Measurements from ENCODE around the gene DCP1A. TPM values are rescaled to one million over a fixed set of nuclear protein-coding genes. Genes with fewer than 3 reads are reported as not detected.

DCP1A gene
- total and polyA plus RNA-seq, 2 experiments from 2014 or later: 19.3 to 32.0 TPM

GRCh38 chr3:53312832-53313231 is 34.5 kb downstream of the DCP1A start:
- Histone ChIP-seq H3K36me3 (ENCODE audit: insufficient read depth) (peaks cover 19% of the 10 kb centered on the region), H3K4me3 (no peak overlapping the region), H2AFZ (no peak overlapping the region), H4K20me1 (replicated peaks; ENCODE audit: insufficient read depth) (peaks cover 12% of the 10 kb centered on the region), H3F3A (replicated peaks; ENCODE audit: low read depth) (no peaks in the 10 kb centered on the region), H3K79me2 (replicated peaks; ENCODE audit: insufficient read depth) (0 out of 2 replicates have a peak, but pooled peaks cover 3% of the 10 kb centered on the region), H3K4me2 (no peak overlapping the region), H3K27me3 (ENCODE audit: insufficient read depth) (no peaks in the 10 kb centered on the region), H3K9me2 (ENCODE audit: insufficient read depth) (no peaks in the 10 kb centered on the region), H3K4me1 (ENCODE audit: insufficient read depth) (no peaks in the 10 kb centered on the region), H3K27ac (ENCODE audit: low read depth) (no peak overlapping the region)
- DNase-seq (ENCODE audit: low spot score) (no peak), ATAC-seq (no peak)
- Mint-ChIP-seq H3K27me3 (ENCODE audit: insufficient read depth, low read depth, poor library complexity) (no peaks in the 10 kb centered on the region), H3K36me3 (ENCODE audit: low read depth) (peaks cover 39% of the 10 kb centered on the region), H3K27ac (no peak overlapping the region), H3K4me3 (no peak overlapping the region), H3K4me1 (no peaks in the 10 kb centered on the region), H3K9me3 (no peaks in the 10 kb centered on the region)
- TF ChIP-seq JUNB (IDR thresholded peaks at IDR 0.05; ENCODE audit: unreplicated experiment) (no peak), ETS1 (IDR thresholded peaks at IDR 0.05) (no peak), EZH2 (IDR thresholded peaks at IDR 0.05; ENCODE audit: low read depth, unreplicated experiment) (no peak), STAT1 (IDR thresholded peaks at IDR 0.05; ENCODE audit: unreplicated experiment) (no peak), NANOG (IDR thresholded peaks at IDR 0.05; ENCODE audit: borderline replicate concordance) (no peak), ZNF462 (CRISPR knock-in tag; IDR thresholded peaks at IDR 0.05) (no peak), ZNF114 (CRISPR knock-in tag; IDR thresholded peaks at IDR 0.05) (no peak), ZNF331 (CRISPR knock-in tag; IDR thresholded peaks at IDR 0.05; ENCODE audit: low read depth) (no peak), CREB1 (CRISPR knock-in tag; IDR thresholded peaks at IDR 0.05; ENCODE audit: low read depth) (no peak), EZH2phosphoT487 (IDR thresholded peaks at IDR 0.05; ENCODE audit: unreplicated experiment) (no peak), POLR2AphosphoS5 (IDR thresholded peaks at IDR 0.05; ENCODE audit: low read depth) (no peak)
- TF ChIP-seq, protein P1, sequence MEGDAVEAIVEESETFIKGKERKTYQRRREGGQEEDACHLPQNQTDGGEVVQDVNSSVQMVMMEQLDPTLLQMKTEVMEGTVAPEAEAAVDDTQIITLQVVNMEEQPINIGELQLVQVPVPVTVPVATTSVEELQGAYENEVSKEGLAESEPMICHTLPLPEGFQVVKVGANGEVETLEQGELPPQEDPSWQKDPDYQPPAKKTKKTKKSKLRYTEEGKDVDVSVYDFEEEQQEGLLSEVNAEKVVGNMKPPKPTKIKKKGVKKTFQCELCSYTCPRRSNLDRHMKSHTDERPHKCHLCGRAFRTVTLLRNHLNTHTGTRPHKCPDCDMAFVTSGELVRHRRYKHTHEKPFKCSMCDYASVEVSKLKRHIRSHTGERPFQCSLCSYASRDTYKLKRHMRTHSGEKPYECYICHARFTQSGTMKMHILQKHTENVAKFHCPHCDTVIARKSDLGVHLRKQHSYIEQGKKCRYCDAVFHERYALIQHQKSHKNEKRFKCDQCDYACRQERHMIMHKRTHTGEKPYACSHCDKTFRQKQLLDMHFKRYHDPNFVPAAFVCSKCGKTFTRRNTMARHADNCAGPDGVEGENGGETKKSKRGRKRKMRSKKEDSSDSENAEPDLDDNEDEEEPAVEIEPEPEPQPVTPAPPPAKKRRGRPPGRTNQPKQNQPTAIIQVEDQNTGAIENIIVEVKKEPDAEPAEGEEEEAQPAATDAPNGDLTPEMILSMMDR (conservative IDR thresholded peaks at IDR 0.05; ENCODE audit: low read depth in 2 of 2): no peak
- TF ChIP-seq, protein P2, sequence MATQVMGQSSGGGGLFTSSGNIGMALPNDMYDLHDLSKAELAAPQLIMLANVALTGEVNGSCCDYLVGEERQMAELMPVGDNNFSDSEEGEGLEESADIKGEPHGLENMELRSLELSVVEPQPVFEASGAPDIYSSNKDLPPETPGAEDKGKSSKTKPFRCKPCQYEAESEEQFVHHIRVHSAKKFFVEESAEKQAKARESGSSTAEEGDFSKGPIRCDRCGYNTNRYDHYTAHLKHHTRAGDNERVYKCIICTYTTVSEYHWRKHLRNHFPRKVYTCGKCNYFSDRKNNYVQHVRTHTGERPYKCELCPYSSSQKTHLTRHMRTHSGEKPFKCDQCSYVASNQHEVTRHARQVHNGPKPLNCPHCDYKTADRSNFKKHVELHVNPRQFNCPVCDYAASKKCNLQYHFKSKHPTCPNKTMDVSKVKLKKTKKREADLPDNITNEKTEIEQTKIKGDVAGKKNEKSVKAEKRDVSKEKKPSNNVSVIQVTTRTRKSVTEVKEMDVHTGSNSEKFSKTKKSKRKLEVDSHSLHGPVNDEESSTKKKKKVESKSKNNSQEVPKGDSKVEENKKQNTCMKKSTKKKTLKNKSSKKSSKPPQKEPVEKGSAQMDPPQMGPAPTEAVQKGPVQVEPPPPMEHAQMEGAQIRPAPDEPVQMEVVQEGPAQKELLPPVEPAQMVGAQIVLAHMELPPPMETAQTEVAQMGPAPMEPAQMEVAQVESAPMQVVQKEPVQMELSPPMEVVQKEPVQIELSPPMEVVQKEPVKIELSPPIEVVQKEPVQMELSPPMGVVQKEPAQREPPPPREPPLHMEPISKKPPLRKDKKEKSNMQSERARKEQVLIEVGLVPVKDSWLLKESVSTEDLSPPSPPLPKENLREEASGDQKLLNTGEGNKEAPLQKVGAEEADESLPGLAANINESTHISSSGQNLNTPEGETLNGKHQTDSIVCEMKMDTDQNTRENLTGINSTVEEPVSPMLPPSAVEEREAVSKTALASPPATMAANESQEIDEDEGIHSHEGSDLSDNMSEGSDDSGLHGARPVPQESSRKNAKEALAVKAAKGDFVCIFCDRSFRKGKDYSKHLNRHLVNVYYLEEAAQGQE (IDR thresholded peaks at IDR 0.05; ENCODE audit: unreplicated experiment): no peak

All from GM23338 (cell line).